ENCODE measurements around the gene DQX1. TPM values are rescaled to one million over a fixed set of nuclear protein-coding genes. Genes with fewer than 3 reads are reported as not detected.

DQX1 gene
- total and polyA plus RNA-seq, 9 of the 15 experiments (the other 6 are each of a cell fraction or from before 2014, with no cell fraction given) = 0.04 to 0.38 (median 0.18) TPM; not detected in 1

- no peak for TF ChIP-seq AFF1 (IDR thresholded peaks at IDR 0.05; ENCODE audit: low read depth in 1 of 2, partially characterized antibody in 2 of 2)
- no peak for TF ChIP-seq GTF2A2 (tag; IDR thresholded peaks at IDR 0.05)
- TF ChIP-seq NBN (IDR thresholded peaks at IDR 0.05; ENCODE audit: low read depth) = no peak
- no peak for TF ChIP-seq KLF13 (tag; IDR thresholded peaks at IDR 0.05; ENCODE audit: borderline replicate concordance, low read depth)
- no peak for TF ChIP-seq SMAD1 (IDR thresholded peaks at IDR 0.05; ENCODE audit: low read depth, low read length, partially characterized antibody)
- peak; percentile 53 for TF ChIP-seq HMGN3 (IDR thresholded peaks at IDR 0.05; ENCODE audit: borderline replicate concordance, extremely low read depth, insufficient read length, low read depth, low read length)
- TF ChIP-seq HOXB6 (CRISPR knock-in tag; IDR thresholded peaks at IDR 0.05; ENCODE audit: borderline replicate concordance) = no peak
- TF ChIP-seq BRF1 (IDR thresholded peaks at IDR 0.05; ENCODE audit: borderline replicate concordance, extremely low read depth, insufficient read length) = no peak
- TF ChIP-seq MTA2 (IDR thresholded peaks at IDR 0.05; ENCODE audit: low read depth) = peak; percentile 63
- TF ChIP-seq, protein P1, sequence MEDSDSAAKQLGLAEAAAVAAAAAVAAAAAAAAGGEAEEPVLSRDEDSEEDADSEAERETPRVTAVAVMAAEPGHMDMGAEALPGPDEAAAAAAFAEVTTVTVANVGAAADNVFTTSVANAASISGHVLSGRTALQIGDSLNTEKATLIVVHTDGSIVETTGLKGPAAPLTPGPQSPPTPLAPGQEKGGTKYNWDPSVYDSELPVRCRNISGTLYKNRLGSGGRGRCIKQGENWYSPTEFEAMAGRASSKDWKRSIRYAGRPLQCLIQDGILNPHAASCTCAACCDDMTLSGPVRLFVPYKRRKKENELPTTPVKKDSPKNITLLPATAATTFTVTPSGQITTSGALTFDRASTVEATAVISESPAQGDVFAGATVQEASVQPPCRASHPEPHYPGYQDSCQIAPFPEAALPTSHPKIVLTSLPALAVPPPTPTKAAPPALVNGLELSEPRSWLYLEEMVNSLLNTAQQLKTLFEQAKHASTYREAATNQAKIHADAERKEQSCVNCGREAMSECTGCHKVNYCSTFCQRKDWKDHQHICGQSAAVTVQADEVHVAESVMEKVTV (CRISPR knock-in tag; IDR thresholded peaks at IDR 0.05) = no peak
- TF ChIP-seq GTF2E2 (tag; IDR thresholded peaks at IDR 0.05) = peak; percentile 46; the same call in 1 of the 2 replicates
- TF ChIP-seq ETV5 (CRISPR knock-in tag; IDR thresholded peaks at IDR 0.05; ENCODE audit: low read depth) = no peak; the same call in 1 of the 2 replicates
- TF ChIP-seq RUNX1 (IDR thresholded peaks at IDR 0.05; ENCODE audit: low read depth) = no peak; the same call in 1 of the 2 replicates
- TF ChIP-seq, protein P2, sequence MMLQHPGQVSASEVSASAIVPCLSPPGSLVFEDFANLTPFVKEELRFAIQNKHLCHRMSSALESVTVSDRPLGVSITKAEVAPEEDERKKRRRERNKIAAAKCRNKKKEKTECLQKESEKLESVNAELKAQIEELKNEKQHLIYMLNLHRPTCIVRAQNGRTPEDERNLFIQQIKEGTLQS (IDR thresholded peaks at IDR 0.05) = no peak
- TF ChIP-seq, protein P2 (CRISPR knock-in tag; conservative IDR thresholded peaks at IDR 0.05) = no peak
Observed at GRCh38 chr2:74530239-74531187, 4.5 kb upstream of the DQX1 start (continued).

Data from K562 (cell line).